ENCODE measurements around the gene SYTL3. TPM values are rescaled to one million over a fixed set of nuclear protein-coding genes. Genes with fewer than 3 reads are reported as not detected.
A peak's percentile ranks its signal among the peaks of the same experiment; 100 is the strongest.
"Not testable (repeated sequence)": the region's sequence is repeated elsewhere in the genome, so short reads cannot be mapped to it uniquely, and the experiment has no call there.

Gene SYTL3
- total RNA-seq, 2 donors from 2014 or later, result 4.2 to 5.6 TPM

DNA sequence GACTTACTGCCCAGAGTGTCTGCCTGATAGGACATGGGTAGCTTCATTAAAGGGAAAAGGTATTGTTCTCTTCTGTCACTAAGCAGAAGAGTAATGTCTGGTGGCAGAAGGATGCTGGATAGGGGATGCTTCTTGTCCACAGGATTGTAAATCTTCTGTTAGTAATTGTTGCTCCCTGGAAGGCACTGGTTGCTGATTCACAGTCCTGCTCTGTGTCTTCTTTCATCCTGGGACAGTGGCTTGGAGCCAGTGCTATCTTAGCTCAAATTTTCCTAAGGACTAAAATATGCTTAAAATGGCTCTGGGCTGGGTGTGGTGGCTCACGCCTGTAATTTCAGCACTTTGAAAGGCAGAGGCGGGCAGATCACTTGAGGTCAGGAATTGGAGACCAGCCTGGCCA is 48.0 kb downstream of the SYTL3 start:
- DNase-seq (ENCODE audit: low spot score), result no peak
- Histone ChIP-seq H3K27ac (no peak overlapping the region), H3K4me3 (no peak overlapping the region), H3K36me3 (no peaks in the 10 kb centered on the region), H3K27me3 (no peaks in the 10 kb centered on the region), H3K9me3 (no peaks in the 10 kb centered on the region), H3K4me1 (no peaks in the 10 kb centered on the region)
- TF ChIP-seq, protein P1, sequence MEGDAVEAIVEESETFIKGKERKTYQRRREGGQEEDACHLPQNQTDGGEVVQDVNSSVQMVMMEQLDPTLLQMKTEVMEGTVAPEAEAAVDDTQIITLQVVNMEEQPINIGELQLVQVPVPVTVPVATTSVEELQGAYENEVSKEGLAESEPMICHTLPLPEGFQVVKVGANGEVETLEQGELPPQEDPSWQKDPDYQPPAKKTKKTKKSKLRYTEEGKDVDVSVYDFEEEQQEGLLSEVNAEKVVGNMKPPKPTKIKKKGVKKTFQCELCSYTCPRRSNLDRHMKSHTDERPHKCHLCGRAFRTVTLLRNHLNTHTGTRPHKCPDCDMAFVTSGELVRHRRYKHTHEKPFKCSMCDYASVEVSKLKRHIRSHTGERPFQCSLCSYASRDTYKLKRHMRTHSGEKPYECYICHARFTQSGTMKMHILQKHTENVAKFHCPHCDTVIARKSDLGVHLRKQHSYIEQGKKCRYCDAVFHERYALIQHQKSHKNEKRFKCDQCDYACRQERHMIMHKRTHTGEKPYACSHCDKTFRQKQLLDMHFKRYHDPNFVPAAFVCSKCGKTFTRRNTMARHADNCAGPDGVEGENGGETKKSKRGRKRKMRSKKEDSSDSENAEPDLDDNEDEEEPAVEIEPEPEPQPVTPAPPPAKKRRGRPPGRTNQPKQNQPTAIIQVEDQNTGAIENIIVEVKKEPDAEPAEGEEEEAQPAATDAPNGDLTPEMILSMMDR (IDR thresholded peaks at IDR 0.05), result no peak

DNA sequence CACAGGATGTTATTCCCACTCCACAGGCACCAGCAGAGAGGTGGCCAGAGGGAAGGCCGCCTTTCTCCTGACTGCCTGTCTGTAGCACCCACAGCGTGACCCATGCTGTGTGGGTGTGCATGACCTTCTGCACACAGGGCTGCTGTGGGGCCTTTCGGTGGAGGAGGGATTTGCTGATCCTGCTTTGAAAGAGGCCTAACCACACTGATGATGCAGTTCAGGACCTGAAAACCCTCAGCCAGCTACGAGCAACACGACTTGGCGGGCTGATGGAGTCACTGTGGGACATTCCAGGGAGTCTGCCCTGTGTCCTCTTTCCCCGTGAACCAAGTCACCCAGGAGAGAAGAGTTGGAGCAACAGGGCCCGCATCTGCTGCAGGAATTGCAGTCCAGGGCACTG is 49.1 kb downstream of the SYTL3 start:
- Histone ChIP-seq H3K4me3 (no peak overlapping the region), H3K36me3 (no peaks in the 10 kb centered on the region), H3K9me3 (no peaks in the 10 kb centered on the region), H3K27ac (no peak overlapping the region), H3K27me3 (no peaks in the 10 kb centered on the region), H3K4me1 (peaks cover 0 to 5% of the 10 kb centered on the region in 2 donors)
- DNase-seq (ENCODE audit: low spot score), result no peak
- TF ChIP-seq, protein P1 (IDR thresholded peaks at IDR 0.05), result no peak

DNA sequence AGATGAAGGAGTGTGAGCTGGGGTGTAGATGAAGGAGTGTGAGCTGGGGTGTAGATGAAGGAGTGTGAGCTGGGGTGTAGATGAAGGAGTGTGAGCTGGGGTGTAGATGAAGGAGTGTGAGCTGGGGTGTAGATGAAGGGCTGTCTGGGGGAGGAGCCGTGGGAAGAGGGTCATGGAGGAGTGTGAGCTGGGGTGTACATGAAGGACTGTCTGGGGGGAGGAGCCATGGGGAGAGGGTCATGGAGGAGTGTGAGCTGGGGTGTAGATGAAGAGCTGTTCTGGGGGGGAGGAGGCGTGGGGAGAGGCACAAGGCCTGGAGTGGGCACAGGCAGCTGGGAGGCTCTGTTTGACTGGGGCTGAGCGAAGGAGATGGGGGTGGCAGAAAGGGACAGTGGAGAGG is 51.4 kb downstream of the SYTL3 start:
- not testable (repeated sequence) for DNase-seq (ENCODE audit: low spot score); H3K27ac ChIP-seq; H3K27me3 ChIP-seq; H3K9me3 ChIP-seq; H3K36me3 ChIP-seq; H3K4me3 ChIP-seq
- peaks cover 0 to 27% of the 10 kb centered on the region in 2 donors for H3K4me1 ChIP-seq

DNA sequence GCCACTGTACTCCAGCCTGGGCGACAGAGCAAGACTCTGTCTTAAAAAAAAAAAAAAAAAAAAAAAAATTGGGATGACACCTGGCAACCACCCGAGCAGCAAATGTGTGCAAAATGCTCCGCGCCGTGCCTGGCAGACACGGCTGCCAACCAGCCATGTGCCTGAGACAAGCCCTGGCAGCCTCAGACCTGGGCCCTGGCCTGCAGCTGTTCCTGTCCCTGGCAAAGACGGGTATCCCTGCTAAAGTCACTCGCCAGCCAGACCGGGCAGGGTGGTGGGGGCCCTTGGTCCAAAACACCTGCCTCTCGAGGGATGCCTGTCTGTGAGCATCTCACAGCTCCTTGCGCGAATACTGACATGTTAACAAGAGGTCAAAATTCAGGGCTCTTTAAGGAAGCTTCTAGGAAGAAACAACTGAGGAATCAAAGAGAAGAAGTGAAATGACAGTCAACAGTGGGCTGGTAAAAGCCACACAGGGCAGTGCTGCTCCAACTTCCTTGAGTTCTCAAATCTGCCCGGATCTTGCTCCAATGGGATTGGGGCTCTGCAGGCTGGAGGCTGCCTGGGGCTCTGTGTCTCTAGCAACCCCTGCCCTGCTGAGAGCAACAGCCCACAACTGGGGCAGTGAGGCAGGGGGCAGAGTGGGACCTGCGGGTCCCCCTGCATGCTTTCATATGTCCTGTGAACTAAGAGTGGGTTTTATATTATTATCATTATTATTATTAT is 53.4 kb downstream of the SYTL3 start:
- Histone ChIP-seq H3K27me3 (no peaks in the 10 kb centered on the region), H3K36me3 (no peaks in the 10 kb centered on the region), H3K9me3 (no peaks in the 10 kb centered on the region), H3K4me1 (peaks cover 0 to 45% of the 10 kb centered on the region in 2 donors), H3K27ac (peak overlapping the region; percentile 77 to 78), H3K4me3 (no peak overlapping the region)
- no peak for DNase-seq (ENCODE audit: low spot score)
- TF ChIP-seq, protein P1 (IDR thresholded peaks at IDR 0.05), result no peak

DNA sequence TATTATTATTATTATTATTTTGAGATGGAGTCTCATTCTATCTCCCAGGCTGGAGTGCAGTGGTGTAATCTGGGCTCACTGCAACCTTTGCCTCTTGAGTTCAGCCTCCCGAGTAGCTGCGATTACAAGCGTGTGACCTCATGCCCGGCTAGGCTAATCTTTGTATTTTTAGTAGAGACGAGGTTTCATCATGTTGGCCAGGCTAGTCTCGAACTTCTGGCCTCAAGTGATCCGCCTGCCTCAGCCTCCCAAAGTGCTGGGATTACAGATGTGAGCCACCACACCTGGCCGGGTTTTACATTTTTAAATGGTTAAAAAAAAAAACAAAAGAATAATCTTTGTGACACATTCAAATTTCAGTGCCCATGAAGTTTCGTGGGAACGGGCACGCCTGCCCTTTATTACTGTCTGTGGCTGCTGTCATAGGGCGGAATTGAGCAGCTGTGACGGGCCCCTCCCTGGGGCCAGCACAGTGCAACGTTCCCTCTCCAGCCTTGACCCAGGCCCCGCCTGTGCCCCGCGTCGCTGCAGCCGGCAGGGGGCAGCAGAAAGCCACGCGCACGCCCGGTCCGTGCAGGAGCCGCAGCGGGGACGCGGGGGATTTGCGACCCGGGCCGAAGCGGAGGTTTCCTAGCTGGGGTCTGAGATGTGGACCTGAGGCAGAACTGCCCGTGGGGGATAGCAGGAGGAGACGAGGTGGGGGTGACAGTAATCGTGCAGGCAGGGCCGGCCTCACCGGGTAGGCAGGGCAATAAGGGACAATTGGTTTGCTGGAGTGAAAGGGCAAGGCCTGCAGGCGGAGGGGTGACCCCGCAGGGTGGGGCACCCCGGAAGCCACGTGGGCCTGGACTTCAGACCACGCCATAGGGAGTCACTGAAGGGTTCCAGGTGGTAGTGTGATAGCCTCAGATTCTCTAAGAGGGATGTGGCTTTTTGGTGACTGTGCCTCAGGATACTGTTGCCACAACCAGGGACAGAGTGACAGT is 54.3 kb downstream of the SYTL3 start:
- TF ChIP-seq, protein P1 (IDR thresholded peaks at IDR 0.05), result peak; percentile 99 to 100
- Histone ChIP-seq H3K36me3 (no peaks in the 10 kb centered on the region), H3K9me3 (no peaks in the 10 kb centered on the region), H3K4me1 (peaks cover 0 to 50% of the 10 kb centered on the region in 2 donors), H3K27me3 (no peaks in the 10 kb centered on the region), H3K27ac (peak overlapping the region; percentile 77 to 78), H3K4me3 (peak overlapping the region in 1 of 2 donors; percentile 41)
- peak; percentile 84 for DNase-seq (ENCODE audit: low spot score)
